H1 (cell line): ENCODE data around the gene MXD4.

Source experiments
- BACH1 ChIP-seq: IDR thresholded peaks from 2 replicates; pipeline ENCODE4 v1.6.1; 2012; ENCODE audit warnings: low read length, improper control_type of control experiment
- CTCF ChIP-seq, 3 experiments: IDR thresholded peaks; 1 replicate in 2 of 3; 2 replicates in 1 of 3; pipeline versions ENCODE4 v1.5.1 to v1.6.1; 2011; ENCODE audit warnings: low read length in 3 of 3, mild to moderate bottlenecking in 3 of 3, inconsistent platforms in 2 of 3, low read depth in 1 of 3, moderate library complexity in 1 of 3; ENCODE audit not compliant: insufficient read depth in 1 of 3; ENCODE audit errors: control extremely low read depth in 1 of 3
- EGR1 ChIP-seq: IDR thresholded peaks from 2 replicates; pipeline ENCODE4 v1.6.1; 2011; ENCODE audit warnings: low read depth, low read length, borderline replicate concordance
- JUN ChIP-seq: IDR thresholded peaks from 2 replicates; pipeline ENCODE4 v1.6.1; 2011; ENCODE audit warnings: low read depth, mild to moderate bottlenecking, improper control_type of control experiment, low read length
- KDM5A ChIP-seq: fragments of 200-600 bp; IDR thresholded peaks from 2 replicates; pipeline ENCODE4 v1.7.1; 2012; ENCODE audit warnings: mild to moderate bottlenecking, low read length, inconsistent platforms, mixed read lengths
- POLR2A ChIP-seq, 2 experiments: IDR thresholded peaks; 1 replicate in 1 of 2; 2 replicates in 1 of 2; pipeline ENCODE4 v1.6.1; 2011; ENCODE audit warnings: low read depth in 2 of 2, low read length in 2 of 2, mild to moderate bottlenecking in 2 of 2; ENCODE audit errors: control extremely low read depth in 1 of 2
- ZNF274 ChIP-seq: IDR thresholded peaks from 2 replicates; pipeline ENCODE4 v1.7.0; 2012; ENCODE audit warnings: low read length, borderline replicate concordance; ENCODE audit errors: extremely low read depth

- no peak for TF ChIP-seq ZNF274
- no peak for TF ChIP-seq KDM5A
- TF ChIP-seq BACH1, result no peak
- TF ChIP-seq POLR2A (IDR thresholded peaks at IDR 0.05; ENCODE audit: control extremely low read depth in 1 of 2, low read depth in 2 of 2, low read length in 2 of 2), result no peak
- no peak for TF ChIP-seq JUN
- TF ChIP-seq EGR1, result no peak
- TF ChIP-seq CTCF (IDR thresholded peaks at IDR 0.05; ENCODE audit: control extremely low read depth in 1 of 3, insufficient read depth in 1 of 3, low read depth in 1 of 3, low read length in 3 of 3), result no peak
Observed at GRCh38 chr4:2252530-2253091, 9.3 kb downstream of the MXD4 start.
